Erythroblast (primary cell): Measurements from ENCODE around the gene ANKRD63.
A peak's percentile ranks its signal among the peaks of the same experiment; 100 is the strongest.

Experiments
- DNase-seq, 2 experiments: peaks; one replicate each; lab custom pipeline; 2025; lab: John Stamatoyannopoulos, UW
- GATA1 ChIP-seq: IDR thresholded peaks from 2 replicates; pipeline ENCODE4 v1.6.1; 2011; ENCODE audit warnings: low read depth, mild to moderate bottlenecking, control low read depth, low read length, moderate library complexity
- POLR2A ChIP-seq: IDR thresholded peaks from 2 replicates; pipeline ENCODE4 v1.6.1; 2011; ENCODE audit warnings: mild to moderate bottlenecking, low read length

ANKRD63 gene

GRCh38 chr15:40322531-40323238 lies 39.8 kb upstream of the ANKRD63 start:
- DNase-seq = peak in 1 of 2 experiments; percentile 33
- TF ChIP-seq GATA1 (no peak), POLR2A (no peak)

- DNase-seq = peak; percentile 70 to 75
- no peak for TF ChIP-seq POLR2A
- TF ChIP-seq GATA1 = no peak
Observed at GRCh38 chr15:40320931-40321371, 38.1 kb upstream of the ANKRD63 start.

GRCh38 chr15:40320409-40320808 lies 37.5 kb upstream of the ANKRD63 start:
- DNase-seq = no peak
- TF ChIP-seq GATA1 = no peak

GRCh38 chr15:40317580-40317979 lies 34.7 kb upstream of the ANKRD63 start:
- TF ChIP-seq POLR2A (no peak), GATA1 (no peak)
- DNase-seq = no peak

- no peak for DNase-seq
- no peak for TF ChIP-seq POLR2A
- no peak for TF ChIP-seq GATA1
Observed at GRCh38 chr15:40316931-40317330, 34.1 kb upstream of the ANKRD63 start.

GRCh38 chr15:40314723-40315276 lies 31.9 kb upstream of the ANKRD63 start:
- TF ChIP-seq POLR2A (no peak), GATA1 (no peak)
- no peak for DNase-seq

GRCh38 chr15:40313531-40314398 lies 30.9 kb upstream of the ANKRD63 start:
- TF ChIP-seq POLR2A (no peak), GATA1 (no peak)
- peak; percentile 24 to 25 for DNase-seq

- TF ChIP-seq POLR2A (no peak), GATA1 (no peak)
- DNase-seq = no peak
Observed at GRCh38 chr15:40312370-40313158, 29.7 kb upstream of the ANKRD63 start.

GRCh38 chr15:40310993-40311392 lies 28.1 kb upstream of the ANKRD63 start:
- no peak for TF ChIP-seq POLR2A
- no peak for TF ChIP-seq GATA1
- no peak for DNase-seq

GRCh38 chr15:40310001-40310959 lies 27.4 kb upstream of the ANKRD63 start:
- peak; percentile 59 to 67 for DNase-seq
- TF ChIP-seq POLR2A (no peak), GATA1 (no peak)

- TF ChIP-seq POLR2A (no peak), GATA1 (no peak)
- DNase-seq = no peak
Observed at GRCh38 chr15:40309344-40309862, 26.5 kb upstream of the ANKRD63 start.

GRCh38 chr15:40307421-40308211 lies 24.8 kb upstream of the ANKRD63 start, which contains the start of gene PLCB2:
Gene PLCB2, minus strand, starts transcription at chr15:40307935. Its CDS starts 263 bp downstream, at chr15:40307672.
- peak; percentile 18 to 28 for DNase-seq
- no peak for TF ChIP-seq POLR2A
- no peak for TF ChIP-seq GATA1
